Iris pigment epithelial cell (primary cell): ENCODE measurements around the gene CPSF7.
"Not testable (repeated sequence)": the region's sequence is repeated elsewhere in the genome, so short reads cannot be mapped to it uniquely, and the experiment has no call there.

ENCODE experiments used
- DNase-seq: peaks from one replicate; pipeline ENCODE4 v3.0.0-alpha.2; 2011; ENCODE audit warnings: low read depth

Gene CPSF7

DNA sequence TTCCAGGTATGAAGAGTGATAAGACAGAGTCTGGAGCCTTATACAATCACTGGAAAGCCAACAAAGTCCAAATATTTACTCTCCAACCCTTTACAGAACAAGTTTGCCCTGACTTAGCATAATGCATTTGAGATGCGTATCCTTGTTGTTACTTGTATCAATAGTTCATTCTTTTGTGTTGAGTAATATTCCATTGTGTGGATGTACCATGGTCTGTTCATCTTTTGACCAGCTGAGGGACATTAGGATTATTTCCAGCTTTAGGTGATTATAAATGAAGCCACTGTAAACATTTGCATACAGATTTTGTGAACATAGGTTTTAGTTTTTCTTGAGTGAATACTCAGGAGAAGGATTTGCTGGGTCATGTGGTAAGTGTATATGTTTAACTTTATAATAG lies 9.8 kb upstream of the CPSF7 start:
- DNase-seq: no peak

DNA sequence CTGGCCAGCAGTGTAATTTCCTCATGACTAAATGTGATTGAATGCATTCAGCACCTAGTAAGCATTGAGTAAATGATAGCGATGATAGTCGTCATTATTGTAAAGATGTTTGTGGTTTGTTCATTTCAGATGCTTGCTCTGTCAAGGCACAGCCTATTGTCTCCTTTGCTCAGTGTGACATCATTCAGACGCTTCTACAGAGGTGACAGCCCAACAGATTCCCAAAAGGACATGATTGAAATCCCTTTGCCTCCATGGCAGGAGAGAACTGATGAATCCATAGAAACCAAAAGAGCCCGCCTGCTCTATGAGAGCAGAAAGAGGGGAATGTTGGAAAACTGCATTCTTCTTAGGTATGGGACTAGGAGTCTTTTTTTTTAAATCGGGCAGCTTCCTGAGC lies 7.7 kb upstream of the CPSF7 start:
- DNase-seq: no peak

DNA sequence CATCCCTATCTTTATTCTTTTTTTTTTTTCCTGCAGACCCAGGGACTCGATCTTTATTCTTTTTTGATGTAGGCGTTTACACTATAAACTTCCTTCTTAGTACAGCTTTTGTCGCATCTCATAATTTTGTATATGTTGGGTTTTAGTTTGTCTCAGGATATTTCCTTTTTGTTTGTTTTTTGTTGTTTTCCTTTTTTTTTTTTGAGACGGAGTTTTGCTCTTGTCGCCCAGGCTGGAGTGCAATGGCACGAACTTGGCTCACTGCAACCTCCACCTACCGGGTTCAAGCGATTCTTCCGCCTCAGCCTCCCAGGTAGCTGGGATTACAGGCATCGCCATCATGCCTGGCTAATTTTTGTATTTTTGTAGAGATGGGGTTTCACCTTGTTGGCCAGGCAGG lies 1.1 kb upstream of the CPSF7 start:
- DNase-seq: not testable (repeated sequence)

DNA sequence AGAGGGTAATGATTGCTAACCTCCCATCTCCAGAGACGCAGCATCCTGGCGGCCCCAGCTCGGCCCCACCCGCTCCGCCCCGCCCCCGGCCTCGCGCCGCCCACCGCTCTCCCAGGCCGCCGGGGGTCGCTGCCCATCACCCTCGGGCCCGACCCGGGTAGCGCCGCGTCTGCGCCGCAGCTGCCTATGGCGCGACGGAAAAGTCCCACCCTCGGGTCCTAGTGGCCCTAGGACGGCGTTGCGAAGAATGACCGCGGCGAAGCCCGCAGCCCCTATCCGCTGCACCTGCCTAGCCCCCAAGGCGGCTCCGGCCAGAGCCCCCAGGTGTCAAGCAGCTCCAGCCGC lies 457 bp downstream of the CPSF7 start:
- peak; percentile 47 for DNase-seq

- DNase-seq: no peak
These were observed 4.2 kb downstream of the CPSF7 start for GRCh38 chr11:61425367-61426131.

DNA sequence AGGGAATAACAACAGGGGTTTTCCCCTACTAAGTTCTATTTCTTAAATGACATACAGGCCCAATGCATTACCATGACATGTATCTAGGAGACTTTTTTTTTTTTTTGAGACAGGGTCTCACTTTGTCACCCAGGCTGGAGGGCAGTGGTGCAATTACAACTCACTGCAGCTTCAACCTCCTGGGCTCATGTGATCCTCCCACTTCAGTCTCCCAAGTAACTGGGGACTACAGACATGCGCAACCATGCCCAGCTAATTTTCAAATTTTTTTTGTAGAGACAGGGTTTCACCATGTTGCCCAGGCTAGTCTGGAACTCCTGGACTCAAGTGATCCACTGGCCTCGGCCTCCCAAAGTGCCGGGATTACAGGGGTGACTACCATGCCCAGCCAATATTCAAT lies 7.5 kb downstream of the CPSF7 start:
- no peak for DNase-seq

DNA sequence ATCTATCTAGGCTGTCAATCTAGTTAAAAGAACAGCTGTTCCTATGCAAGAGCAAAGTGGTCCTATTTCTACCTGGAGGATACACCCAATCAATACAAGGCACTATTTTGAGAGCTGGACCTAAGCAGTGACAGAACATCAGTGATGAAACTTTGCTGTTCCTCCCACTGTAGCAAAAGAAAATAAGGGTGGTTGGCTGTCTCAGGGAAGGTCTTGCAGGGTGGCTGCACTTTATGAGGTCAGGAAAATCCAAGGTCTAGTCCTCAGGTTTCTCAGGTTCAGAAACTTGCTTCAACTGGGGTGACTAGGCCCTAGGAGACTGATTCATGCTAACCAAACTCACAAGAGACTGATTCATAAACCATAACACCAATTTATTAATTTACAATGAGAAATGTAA lies 11.6 kb downstream of the CPSF7 start:
- peak; percentile 36 for DNase-seq

DNA sequence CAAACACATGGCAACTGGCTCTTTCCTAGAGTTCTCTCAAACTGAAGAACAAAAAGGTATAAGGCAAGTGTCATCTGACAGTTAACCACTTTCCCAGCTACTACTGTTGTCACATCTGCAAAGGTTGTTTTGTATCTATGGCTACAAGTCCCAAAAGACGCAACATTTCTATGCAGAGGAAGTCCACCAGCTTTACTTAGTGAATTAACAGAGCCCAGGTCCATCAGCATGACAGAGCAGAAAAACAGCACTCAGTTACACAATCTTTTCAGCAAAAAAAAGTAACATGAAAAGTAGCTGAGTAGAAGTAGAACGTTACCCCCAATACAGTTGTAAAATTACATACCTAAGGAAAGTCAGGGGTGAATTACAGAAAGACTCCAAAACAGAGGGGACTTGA lies 12.1 kb downstream of the CPSF7 start:
- peak; percentile 69 for DNase-seq

- DNase-seq: no peak
These were observed 12.8 kb downstream of the CPSF7 start for GRCh38 chr11:61416941-61417340.

DNA sequence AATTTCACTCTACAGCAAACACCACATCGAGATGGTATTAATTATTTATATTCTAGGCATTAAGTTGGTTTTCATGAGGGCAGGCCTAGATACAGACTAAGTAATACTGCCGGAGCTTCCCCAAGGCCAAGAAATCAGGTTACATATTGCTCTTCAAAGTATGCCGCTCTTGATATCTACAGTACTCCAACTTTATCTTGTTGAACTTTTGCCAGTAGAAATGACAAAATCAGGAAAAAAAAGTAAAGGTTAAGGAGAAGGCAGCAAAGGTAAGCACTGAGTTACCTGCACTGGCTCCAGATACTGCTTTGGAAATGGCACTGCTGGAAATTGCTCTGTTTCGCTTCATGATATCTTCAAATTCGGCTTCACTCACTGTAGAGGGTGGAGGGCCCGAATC lies 14.4 kb downstream of the CPSF7 start:
- DNase-seq: no peak

- no peak for DNase-seq
These were observed 15.2 kb downstream of the CPSF7 start for GRCh38 chr11:61414547-61414946.

DNA sequence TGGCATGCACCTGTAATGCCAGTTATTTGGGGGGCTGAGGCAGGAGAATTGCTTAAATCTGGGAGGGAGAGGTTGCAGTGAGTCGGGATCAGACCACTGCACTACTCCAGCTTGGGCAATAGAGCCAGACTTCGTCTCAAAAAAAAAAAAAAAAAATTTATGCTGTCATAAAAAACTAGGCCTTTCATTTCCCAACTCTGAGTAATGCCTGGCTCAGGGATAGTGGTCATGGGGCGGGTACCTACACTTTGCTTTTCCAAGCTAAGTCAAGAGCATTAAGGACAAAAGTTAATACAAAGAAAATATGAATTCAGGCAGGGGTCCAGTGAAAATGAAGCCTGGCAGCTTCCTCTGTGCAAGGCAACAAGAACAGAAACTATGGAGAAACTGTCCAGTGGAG lies 16.3 kb downstream of the CPSF7 start:
- peak; percentile 40 for DNase-seq

DNA sequence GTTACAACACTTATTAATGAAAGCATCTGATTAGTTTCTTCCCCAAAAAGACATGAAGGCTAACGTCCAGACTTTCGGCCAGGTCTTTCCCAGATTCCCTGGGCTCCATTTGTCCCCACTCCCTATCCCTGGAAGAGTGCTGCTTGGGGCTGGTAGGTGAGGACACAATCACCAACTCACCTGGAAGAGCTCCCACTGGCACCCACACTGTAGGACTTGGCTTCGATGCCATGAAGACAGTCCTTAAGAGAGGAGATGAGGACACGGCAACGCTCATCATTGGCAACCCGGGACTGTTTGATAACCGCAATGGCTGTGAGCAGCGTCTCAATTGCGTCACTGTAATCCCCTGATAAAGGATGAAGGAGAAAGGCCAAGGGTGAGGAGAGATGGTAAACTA lies 18.2 kb downstream of the CPSF7 start:
- no peak for DNase-seq

GRCh38 chr11:61406991-61407728 lies 22.6 kb downstream of the CPSF7 start:
- DNase-seq: no peak

DNA sequence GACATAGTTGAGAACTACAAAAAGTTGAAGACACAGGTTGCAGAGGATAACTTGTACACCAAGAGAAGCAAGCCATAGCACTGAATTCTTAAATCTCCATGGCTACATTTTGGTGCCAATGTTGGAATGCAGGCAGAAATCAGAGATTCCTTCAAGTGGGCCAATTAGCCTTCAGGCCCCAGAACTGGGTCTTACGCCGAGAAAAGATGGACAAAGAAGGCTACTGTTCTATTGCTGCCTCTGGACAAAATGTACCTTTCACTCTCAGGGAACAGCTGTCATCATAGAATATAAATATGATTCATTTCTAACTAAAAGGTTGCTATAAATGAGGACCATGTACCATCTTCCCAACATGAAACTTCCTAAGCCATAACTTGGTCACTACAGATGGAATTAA lies 23.7 kb downstream of the CPSF7 start:
- DNase-seq: no peak

- peak; percentile 45 for DNase-seq
These were observed 25.1 kb downstream of the CPSF7 start for GRCh38 chr11:61404641-61405040.

- DNase-seq: no peak
These were observed 25.7 kb downstream of the CPSF7 start for GRCh38 chr11:61404103-61404502.

DNA sequence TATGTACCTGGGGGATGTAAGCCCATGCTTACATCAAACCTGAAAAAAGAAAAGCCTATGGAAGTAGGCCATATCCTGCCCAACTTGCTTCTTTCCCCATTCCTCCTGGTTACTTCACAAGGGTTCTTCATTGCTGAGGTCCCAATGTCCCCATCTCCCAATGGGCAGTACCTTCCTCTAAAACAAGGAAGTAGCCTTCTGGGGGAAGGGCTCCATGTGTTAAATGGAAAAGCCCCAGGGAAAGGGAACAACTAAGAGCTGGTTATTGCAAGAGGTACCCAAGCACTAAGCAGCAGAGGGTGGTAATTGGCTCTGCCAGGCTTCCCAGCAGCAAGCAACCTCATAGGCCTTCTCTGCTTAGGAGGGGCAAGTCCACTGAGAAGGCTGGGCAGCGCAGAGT lies 26.1 kb downstream of the CPSF7 start:
- no peak for DNase-seq

DNA sequence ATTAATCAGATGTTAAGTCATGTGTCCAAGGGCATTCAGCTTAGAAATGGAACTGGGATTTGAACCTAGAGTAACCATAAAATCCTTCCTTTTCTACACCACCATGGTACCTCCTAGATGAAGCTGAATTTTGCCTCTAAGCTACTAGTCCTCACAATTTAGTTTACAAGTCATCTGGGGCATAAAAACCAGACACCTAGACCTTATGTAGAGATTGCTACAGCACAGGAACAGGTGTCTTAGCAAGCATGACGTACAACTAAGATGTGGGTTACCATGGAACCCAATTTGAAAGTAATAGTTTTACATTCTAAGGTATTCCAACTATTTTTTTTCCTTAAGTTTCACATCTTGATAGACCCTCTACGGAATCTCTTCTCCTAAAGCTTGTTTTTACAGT lies 28.2 kb downstream of the CPSF7 start:
- no peak for DNase-seq

GRCh38 chr11:61401173-61401572 lies 28.6 kb downstream of the CPSF7 start:
- DNase-seq: no peak

DNA sequence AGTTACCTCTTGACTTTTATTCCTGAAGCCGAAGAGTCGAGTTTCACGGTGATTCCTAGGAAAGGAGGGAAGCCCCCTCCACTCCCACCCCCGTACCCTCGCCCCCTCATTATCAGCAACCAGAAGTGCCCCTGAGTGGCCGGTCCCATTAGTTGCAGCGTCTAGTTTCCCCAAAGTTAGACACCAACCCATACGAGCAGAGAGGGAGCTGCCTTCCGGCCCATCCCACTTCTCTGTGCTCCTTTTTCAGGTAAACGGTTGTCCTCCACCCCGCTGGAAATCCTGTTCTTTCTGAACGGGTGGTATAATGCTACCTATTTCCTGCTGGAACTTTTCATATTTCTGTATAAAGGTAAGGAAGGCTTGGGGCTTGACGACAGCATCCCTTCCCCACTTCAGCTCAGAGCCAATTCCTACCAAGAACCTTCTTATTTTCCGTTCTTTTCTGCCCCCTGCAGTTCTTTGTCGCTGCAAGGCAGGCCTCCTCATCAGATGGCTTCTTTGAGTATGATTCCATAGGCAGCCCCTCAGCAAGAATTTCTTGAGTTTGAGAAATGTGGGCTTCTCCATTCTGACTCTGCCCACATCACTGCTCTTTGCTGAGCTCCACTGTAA lies 36.7 kb downstream of the CPSF7 start:
- no peak for DNase-seq

DNA sequence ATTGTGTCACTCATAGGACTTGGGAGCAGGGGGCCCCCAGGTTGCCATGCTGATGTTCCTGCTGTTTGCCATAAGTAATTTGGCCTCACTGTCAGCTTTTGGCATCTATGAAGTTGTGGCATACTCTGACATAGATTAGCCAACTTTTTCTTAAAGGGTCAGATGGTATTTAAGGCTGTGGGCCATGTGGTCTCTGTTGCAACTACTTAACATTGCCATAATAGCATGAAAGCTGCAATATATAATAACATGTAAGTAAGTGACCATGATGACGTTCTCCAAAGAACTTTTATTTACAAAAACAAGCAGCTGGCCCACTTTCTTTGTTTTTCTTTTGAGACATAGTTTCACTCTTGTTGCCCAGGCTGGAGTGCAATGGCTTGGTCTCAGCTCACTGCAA lies 39.6 kb downstream of the CPSF7 start:
- DNase-seq: no peak
